ENCODE data around the gene GM2A. TPM values are rescaled to one million over a fixed set of nuclear protein-coding genes. Genes with fewer than 3 reads are reported as not detected.

GM2A gene
- total and polyA plus RNA-seq, 2 of the 8 experiments (the other 6 are each of a cell fraction or from before 2014, with no cell fraction given) = 18.5 to 32.2 TPM

GRCh38 chr5:151250346-151251000 lies 2.5 kb upstream of the GM2A start (continued):
- no peak for TF ChIP-seq HDAC2 (IDR thresholded peaks at IDR 0.05; ENCODE audit: borderline replicate concordance in 1 of 2, low read depth in 2 of 2, low read length in 2 of 2)
- peak; percentile 27 for TF ChIP-seq ASH2L (IDR thresholded peaks at IDR 0.05; ENCODE audit: low read length)
- no peak for TF ChIP-seq E2F6 (IDR thresholded peaks at IDR 0.05)
